NK-92 treated with Interleukin-12 subunit alpha and Interleukin-12 subunit beta, amount 100 ng/mL, for 24 hours (cell line): ENCODE data around the gene ZNF705A.
"Not testable (repeated sequence)": the region's sequence is repeated elsewhere in the genome, so short reads cannot be mapped to it uniquely, and the experiment has no call there.

Experiments used
- DNase-seq: peaks from one replicate; lab custom pipeline; 2025; lab: John Stamatoyannopoulos, UW

ZNF705A gene

DNA sequence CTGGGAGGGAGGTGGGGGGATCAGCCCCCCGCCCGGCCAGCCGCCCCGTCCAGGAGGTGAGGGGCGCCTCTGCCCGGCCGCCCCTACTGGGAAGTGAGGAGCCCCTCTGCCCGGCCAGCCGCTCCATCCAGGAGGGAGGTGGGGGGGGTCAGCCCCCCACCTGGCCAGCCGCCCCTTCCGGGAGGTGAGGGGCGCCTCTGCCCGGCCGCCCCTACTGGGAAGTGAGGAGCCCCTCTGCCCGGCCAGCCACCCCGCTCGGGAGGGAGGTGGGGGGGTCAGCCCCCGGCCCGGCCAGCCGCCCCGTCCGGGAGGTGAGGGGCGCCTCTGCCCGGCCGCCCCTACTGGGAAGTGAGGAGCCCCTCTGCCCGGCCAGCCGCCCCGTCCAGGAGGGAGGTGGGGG, 27.4 kb downstream of the ZNF705A start:
- DNase-seq: not testable (repeated sequence)

DNA sequence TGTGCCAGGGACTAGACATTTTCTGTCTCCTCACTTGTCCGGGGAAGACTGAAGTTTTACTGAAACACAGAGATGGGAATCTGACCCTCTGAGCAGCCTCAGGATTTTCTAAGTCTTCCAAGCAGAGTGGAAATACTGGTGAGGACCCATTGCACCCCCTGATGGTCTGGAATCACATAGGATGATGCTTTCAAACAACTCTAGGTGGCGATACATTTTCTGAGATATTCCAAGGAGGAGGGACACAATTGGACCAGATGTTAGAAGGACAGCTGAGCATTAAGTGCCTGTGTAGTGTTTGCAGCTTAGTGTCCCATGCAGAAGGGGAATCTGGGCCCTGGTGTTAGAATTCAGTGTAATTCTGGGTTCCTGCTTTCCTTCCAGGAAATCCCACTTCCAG, 31.3 kb downstream of the ZNF705A start:
- DNase-seq: not testable (repeated sequence)

DNA sequence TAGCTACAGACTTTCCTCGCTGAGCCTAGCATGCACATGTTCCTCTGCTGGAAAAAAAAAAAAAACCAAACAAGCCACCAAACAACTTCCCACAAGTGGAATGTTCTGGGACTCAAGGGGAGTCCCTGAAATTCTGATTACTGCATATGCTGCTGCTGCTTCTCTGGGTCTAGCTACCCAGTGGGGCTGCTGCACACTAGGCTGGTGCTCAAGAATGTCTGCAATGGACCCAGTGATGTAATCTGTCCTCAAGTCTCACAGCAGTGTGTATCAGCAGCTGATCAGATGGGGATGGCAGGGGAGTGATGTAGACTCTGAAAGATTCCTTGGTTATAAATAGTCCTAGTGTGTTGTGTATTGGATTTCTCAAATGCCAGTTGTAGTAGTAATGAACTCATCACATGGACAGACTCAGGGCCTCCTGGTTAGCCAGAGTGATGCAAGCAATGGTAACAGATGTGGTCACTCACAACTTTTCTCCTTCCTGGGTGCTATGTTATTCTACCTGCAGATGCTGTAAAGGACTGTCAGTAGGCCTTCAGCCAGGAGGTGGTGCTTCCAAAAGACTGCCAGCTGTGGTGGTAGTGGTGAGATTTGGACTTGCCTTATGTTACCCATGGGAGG, 41.0 kb downstream of the ZNF705A start:
- DNase-seq: not testable (repeated sequence)

DNA sequence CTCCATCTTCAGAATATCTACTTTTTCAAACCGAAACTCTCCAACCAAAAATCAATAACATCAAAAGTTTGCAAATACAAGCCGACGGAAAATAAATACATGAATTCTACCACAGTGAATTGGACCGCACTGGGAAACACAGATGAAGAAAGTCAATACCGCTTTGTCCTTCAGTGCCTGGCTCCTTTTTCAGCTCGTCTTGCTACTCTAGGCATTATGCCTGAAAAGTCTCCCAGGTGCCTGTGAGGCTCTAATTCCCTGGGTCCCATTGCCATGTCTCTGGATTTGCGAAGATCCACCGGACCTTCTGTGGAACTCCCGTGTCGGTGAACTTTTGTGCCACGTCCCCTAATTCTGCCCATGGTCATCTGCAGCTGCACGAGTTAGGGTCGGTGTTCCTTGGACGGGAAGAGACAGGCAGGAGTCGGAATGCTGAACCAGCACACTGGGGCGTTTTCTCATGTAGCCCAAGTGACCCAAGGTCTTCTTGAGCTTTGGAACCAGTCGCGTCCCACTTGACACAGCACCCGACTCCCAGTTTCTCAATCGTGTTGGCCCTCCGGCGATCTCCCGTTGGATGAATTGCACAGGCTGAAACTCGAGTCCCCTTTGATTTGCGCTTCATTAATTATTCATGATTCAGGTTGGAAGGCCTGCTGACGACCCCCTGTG, 62.0 kb downstream of the ZNF705A start:
- DNase-seq: not testable (repeated sequence)

DNA sequence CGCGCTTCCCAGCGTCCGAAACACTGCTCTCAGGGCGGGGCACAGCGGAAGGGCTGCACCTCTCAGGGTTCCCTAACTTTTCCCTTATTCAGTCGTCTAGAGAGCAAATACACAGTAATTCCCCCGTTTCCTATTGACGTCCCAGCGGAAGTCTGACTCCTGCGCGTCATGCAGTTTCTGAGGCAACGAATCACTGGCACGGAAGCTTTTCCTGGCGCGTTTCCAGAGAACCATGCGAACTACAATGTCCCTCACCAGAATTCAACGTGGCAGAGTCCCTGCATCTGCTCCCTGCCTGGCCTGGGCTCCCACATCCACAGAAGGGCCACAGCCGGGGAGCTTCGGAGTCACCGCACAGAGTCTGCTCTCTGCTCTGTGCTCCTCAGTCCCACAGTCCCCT, 64.6 kb downstream of the ZNF705A start:
- not testable (repeated sequence) for DNase-seq

DNA sequence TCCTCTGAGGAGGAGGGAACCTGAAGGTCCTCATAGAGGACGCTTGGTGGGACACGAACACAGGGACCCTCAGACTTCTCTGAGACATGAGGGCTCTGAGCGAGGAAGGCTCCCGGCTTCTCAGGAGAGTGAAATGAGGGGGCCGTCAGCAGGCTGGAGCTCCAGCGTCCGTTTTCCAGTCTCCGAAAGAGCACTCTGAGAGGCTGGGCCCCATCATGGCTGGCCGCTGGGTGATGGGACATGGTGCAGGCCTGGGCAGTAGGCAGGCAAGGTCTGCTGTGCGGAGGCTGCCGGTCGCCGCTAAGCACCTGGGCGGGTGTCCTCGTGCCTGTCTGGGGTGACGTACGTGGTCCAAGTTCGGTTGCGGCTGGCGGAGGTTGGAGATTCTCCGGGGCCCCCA, 65.0 kb downstream of the ZNF705A start:
- not testable (repeated sequence) for DNase-seq

DNA sequence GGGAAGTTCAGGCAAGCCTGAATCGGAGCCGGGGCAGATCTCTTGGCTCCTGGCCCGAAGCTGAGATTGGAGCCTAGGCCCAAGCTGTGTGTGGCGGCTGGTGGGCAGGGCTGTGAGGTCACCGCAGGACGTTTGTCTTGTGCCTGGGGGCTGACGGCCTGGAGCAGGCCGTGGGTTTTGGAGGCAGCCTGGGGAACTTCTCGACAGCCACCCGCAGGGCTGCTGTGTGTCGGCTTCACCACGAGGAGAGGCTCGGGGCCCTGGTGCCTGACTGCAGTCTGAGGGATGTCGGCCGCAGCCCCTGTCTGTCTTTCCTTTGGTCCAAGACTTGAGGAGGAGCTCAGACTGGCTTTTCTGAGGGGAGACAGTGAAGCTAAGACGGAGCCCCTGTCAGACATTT, 65.5 kb downstream of the ZNF705A start:
- DNase-seq: not testable (repeated sequence)

DNA sequence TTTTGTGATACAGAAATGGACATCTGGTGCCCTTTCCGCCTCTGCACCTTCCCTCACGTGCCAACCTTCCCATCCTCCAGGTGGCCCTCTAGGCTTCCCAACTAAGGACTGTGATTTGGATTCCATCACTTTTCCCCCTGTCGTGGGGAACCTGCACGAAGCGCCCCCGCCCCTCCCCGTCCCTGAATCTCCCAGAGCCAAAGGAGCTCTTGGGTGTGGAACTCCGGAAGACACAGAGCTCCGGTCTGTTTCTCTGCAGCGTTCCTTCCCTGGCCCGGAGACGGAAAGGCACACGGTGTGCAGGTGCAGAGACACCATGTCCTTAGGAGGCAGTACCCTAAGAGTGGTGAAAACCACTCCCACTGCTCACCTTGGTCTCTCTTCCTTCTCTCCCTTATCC, 66.8 kb downstream of the ZNF705A start:
- DNase-seq: not testable (repeated sequence)

DNA sequence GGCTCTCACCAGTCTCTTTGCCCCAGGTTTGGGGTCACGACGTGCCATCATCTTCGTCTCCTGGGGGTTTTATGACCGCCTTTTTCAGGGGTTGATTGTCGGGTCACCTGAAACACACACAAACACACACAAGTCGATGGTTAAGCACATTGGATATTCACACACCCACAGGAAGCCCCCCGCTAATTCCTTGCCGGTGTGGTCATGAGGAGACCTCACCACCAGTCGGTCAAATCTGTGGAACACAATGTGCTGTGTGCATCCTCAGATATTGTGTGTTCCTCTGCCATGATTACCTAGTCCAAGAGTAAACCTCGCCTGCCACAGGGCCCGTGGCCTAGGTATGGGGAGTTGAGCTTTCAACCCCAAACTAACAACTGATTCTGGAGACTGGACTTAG, 68.0 kb downstream of the ZNF705A start:
- DNase-seq: not testable (repeated sequence)

DNA sequence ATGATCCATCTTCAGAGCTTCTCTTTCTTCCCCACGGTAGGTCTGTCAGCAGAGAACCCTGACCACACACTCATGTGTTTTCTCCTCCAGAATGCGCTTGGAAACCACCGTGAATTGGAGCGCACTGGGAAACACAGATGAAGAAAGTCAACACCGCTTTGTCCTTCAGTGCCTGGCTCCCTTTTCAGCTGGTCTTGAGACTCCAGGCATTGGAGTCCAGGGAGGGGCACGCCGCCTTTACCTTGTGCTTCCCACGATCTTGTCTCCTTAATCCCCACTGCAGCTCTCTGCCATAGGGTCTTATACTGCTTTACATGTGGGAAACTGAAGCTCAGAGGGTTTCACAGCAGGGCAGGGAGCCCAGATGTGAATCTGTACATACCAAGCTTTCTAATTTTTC, 69.5 kb downstream of the ZNF705A start:
- no peak for DNase-seq

DNA sequence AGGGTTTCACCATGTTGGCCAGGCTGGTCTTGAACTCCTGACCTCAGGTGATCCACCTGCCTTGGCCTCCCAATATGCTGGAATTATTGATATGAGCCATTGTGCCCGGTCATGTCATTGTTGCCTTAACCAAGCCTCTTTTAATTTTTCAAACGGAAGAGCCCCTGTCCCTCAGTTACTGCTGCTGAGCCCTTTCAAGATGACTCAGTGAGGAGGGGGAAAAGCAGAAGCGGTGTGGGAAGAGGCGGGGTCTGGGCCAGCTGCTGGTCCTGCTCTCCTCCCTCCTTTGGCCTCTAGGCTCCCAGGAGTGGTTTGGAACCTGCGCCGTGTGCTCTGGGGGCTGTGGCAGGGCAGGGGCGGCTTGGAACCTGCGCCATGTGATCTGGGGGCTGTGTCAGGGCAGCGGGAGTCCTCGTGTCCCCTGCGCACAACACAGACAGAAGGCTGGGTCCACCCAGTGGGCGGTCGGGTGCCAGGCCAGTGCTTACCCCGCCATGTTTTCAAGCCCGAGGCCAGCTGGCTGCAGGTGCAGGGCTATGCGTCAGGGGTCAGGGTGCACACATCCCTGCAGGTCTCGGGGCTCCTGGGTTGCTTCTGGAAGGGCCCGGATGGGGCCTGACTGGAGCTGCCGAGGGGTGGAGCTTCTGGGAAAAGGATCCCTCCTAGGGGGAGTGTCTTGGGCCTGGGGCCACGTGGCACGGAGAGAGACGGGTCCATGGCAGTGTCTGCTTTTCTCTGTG, 70.3 kb downstream of the ZNF705A start, which contains the start of gene FAM90A1:
Gene FAM90A1 (minus strand): TSS at position 627 of the 740 bp plus-strand sequence. CDS start 2,786 bp downstream, outside the sequence.
- DNase-seq: not testable (repeated sequence)

DNA sequence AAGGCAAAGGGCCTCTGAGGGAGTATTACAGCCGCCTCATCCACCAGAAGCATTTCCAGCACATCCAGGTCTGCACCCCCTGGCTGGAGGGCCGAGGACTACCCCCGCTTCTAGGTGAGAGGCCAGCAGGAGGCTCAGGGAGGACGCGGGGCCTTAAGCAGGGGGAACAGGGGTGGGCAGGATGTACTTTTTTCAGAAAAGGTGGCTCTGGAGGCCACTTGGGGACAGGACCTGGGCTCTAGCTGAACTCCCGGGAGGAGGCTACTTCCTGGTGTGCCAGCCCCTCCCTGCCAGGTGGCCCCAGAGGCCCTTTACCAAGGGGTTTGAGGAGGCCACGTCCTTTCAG, 70.9 kb downstream of the ZNF705A start:
- not testable (repeated sequence) for DNase-seq

DNA sequence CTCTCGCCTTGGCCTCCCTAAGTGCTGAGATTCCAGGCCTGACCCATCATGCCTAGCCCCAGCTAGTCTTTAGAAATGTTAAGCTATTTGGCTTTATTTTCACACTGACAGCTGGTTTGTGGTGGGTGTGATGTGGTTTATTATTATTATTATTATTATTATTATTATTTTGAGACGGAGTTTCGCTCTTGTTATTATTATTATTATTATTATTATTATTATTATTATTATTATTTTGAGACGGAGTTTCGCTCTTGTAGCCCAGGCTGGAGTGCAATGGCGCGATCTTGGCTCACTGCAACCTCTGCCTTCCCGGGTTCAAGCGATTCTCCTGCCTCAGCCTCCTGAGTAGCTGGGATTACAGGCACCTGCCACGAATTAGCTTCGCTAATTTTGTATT, 71.8 kb downstream of the ZNF705A start:
- not testable (repeated sequence) for DNase-seq

DNA sequence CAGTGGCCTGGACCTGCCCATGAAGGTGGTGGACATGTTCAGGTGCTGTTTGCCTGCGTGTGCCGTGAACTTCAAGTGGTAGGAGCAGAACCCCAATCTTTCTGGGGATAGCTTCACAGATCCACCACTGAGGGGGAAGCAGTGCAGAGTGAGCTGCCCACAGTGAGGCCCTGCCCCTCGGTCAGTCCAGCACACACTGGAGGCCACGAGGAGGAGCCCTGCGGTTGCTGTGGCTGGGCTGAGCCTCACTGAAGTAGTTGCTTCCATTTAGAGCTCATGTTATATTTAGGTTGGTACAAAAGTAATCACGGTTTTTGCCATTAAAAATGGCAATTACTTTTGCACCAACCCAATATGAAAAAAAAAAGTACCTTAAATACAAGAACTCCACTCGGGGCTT, 72.7 kb downstream of the ZNF705A start:
- DNase-seq: not testable (repeated sequence)
